ENCODE results near the gene EIF4A2. TPM values are rescaled to one million over a fixed set of nuclear protein-coding genes. Genes with fewer than 3 reads are reported as not detected.

Gene EIF4A2
- total RNA-seq, 1 experiment from 2014 or later, result 202 TPM

GRCh38 chr3:186826410-186826975 is 43.1 kb downstream of the EIF4A2 start:
- TF ChIP-seq CTCF (IDR thresholded peaks at IDR 0.05; ENCODE audit: unreplicated experiment), result no peak
- ChIA-PET POLR2A (interaction anchor here (1.1 to 2.8 kb wide), 6 partner anchors 19 to 338 kb away, joined by 4 to 14 read pairs (median 7); partner anchors contain the start of gene EIF4A2), CTCF (interaction anchor here (0.6 to 0.7 kb wide), 2 partner anchors 26 to 34 kb away, joined by 3 read pairs; no protein-coding TSS in a partner anchor)
- BruUV-seq (replicated peaks), result TSS peak; percentile 63
- H3K27me3 Mint-ChIP-seq (ENCODE audit: insufficient read depth, unreplicated experiment), result peaks cover 37% of the 10 kb centered on the region
- H3K9me3 Mint-ChIP-seq (ENCODE audit: unreplicated experiment), result no peaks in the 10 kb centered on the region
- no peak for DNase-seq (ENCODE audit: unreplicated experiment)
- peaks cover 19% of the 10 kb centered on the region for H3K4me1 Mint-ChIP-seq (ENCODE audit: insufficient read depth, unreplicated experiment)
- H3K36me3 Mint-ChIP-seq (ENCODE audit: insufficient read depth, unreplicated experiment), result no peaks in the 10 kb centered on the region
- peak overlapping the region; percentile 73 for H3K4me3 Mint-ChIP-seq (ENCODE audit: unreplicated experiment)
- H3K27ac Mint-ChIP-seq (ENCODE audit: low read depth, unreplicated experiment), result no peak overlapping the region
- intact Hi-C loops (cut with micrococcal nuclease), result no loop called here

- no peaks in the 10 kb centered on the region for H3K9me3 Mint-ChIP-seq (ENCODE audit: unreplicated experiment)
- H3K4me1 Mint-ChIP-seq (ENCODE audit: insufficient read depth, unreplicated experiment), result peaks cover 12% of the 10 kb centered on the region
- no TSS peak for BruUV-seq (replicated peaks)
- no peaks in the 10 kb centered on the region for H3K36me3 Mint-ChIP-seq (ENCODE audit: insufficient read depth, unreplicated experiment)
- peak; percentile 88 for DNase-seq (ENCODE audit: unreplicated experiment)
- H3K4me3 Mint-ChIP-seq (ENCODE audit: unreplicated experiment), result peak overlapping the region; percentile 73
- intact Hi-C loops (cut with micrococcal nuclease), result no loop called here
- ChIA-PET POLR2A (interaction anchor here (0.6 to 2.8 kb wide), 13 partner anchors 20 to 362 kb away, joined by 3 to 14 read pairs (median 4); partner anchors contain the start of genes DNAJB11, EIF4A2 and RFC4), CTCF (interaction anchor here (0.5 to 1.7 kb wide), 7 partner anchors 9 to 341 kb away, joined by 3 to 5 read pairs (median 3); no protein-coding TSS in a partner anchor)
- H3K27ac Mint-ChIP-seq (ENCODE audit: low read depth, unreplicated experiment), result no peak overlapping the region
- TF ChIP-seq CTCF (IDR thresholded peaks at IDR 0.05; ENCODE audit: unreplicated experiment), result no peak
- H3K27me3 Mint-ChIP-seq (ENCODE audit: insufficient read depth, unreplicated experiment), result peaks cover 44% of the 10 kb centered on the region
Observed at GRCh38 chr3:186826976-186827857, 43.8 kb downstream of the EIF4A2 start.

GRCh38 chr3:186828340-186828739 is 45.0 kb downstream of the EIF4A2 start:
- H3K27me3 Mint-ChIP-seq (ENCODE audit: insufficient read depth, unreplicated experiment), result peaks cover 55% of the 10 kb centered on the region
- H3K27ac Mint-ChIP-seq (ENCODE audit: low read depth, unreplicated experiment), result no peak overlapping the region
- ChIA-PET CTCF (interaction anchor here (0.6 to 1.7 kb wide), 5 partner anchors 213 to 1098 kb away, joined by 3 to 5 read pairs (median 4); no protein-coding TSS in a partner anchor), POLR2A (interaction anchor here (0.5 to 2.2 kb wide), 2 partner anchors 104 to 1364 kb away, joined by 3 to 8 read pairs; no protein-coding TSS in a partner anchor)
- no TSS peak for BruUV-seq (replicated peaks)
- no peaks in the 10 kb centered on the region for H3K36me3 Mint-ChIP-seq (ENCODE audit: insufficient read depth, unreplicated experiment)
- no peak overlapping the region for H3K4me3 Mint-ChIP-seq (ENCODE audit: unreplicated experiment)
- no peaks in the 10 kb centered on the region for H3K9me3 Mint-ChIP-seq (ENCODE audit: unreplicated experiment)
- peaks cover 12% of the 10 kb centered on the region for H3K4me1 Mint-ChIP-seq (ENCODE audit: insufficient read depth, unreplicated experiment)
- TF ChIP-seq CTCF (IDR thresholded peaks at IDR 0.05; ENCODE audit: unreplicated experiment), result no peak
- intact Hi-C loops (cut with micrococcal nuclease), result no loop called here
- DNase-seq (ENCODE audit: unreplicated experiment), result no peak

GRCh38 chr3:186831798-186832197 is 48.4 kb downstream of the EIF4A2 start:
- peaks cover under 1% of the 10 kb centered on the region for H3K4me1 Mint-ChIP-seq (ENCODE audit: insufficient read depth, unreplicated experiment)
- no peak overlapping the region for H3K27ac Mint-ChIP-seq (ENCODE audit: low read depth, unreplicated experiment)
- no peak for DNase-seq (ENCODE audit: unreplicated experiment)
- POLR2A ChIA-PET, result no interaction called here
- H3K27me3 Mint-ChIP-seq (ENCODE audit: insufficient read depth, unreplicated experiment), result peaks cover 60% of the 10 kb centered on the region
- no peak for TF ChIP-seq CTCF (IDR thresholded peaks at IDR 0.05; ENCODE audit: unreplicated experiment)
- intact Hi-C loops (cut with micrococcal nuclease), result no loop called here
- no peaks in the 10 kb centered on the region for H3K9me3 Mint-ChIP-seq (ENCODE audit: unreplicated experiment)
- CTCF ChIA-PET, result interaction anchor here (0.7 kb wide), 1 partner anchor 17 kb away, joined by 3 read pairs; no protein-coding TSS in a partner anchor
- H3K4me3 Mint-ChIP-seq (ENCODE audit: unreplicated experiment), result no peak overlapping the region
- BruUV-seq (replicated peaks), result no TSS peak
- H3K36me3 Mint-ChIP-seq (ENCODE audit: insufficient read depth, unreplicated experiment), result no peaks in the 10 kb centered on the region
